Mesenchymal stem cell (in vitro differentiated cells and primary cell): ENCODE results near the gene ACAP3.

Source experiments
- DNase-seq: peaks from one replicate; pipeline ENCODE4 v3.0.0-alpha.2; 2013
- H2AFZ ChIP-seq: one replicate; pipeline ENCODE4 v1.6.1; 2013; ENCODE audit warnings: low read depth, mild to moderate bottlenecking, control low read depth, inconsistent platforms, low read length, moderate library complexity
- H2AK5ac ChIP-seq: 2 replicates; pipeline ENCODE4 v1.6.1; 2013; ENCODE audit warnings: low read length, moderate library complexity, mild to moderate bottlenecking, inconsistent platforms; ENCODE audit not compliant: severe bottlenecking
- H2BK120ac ChIP-seq: one replicate; pipeline ENCODE4 v1.6.1; 2013; ENCODE audit warnings: low read depth, mild to moderate bottlenecking, inconsistent platforms, low read length, moderate library complexity
- H2BK12ac ChIP-seq, 2 experiments: one replicate each; pipeline ENCODE4 v1.6.1; 2013; ENCODE audit warnings: inconsistent platforms in 2 of 2, low read length in 2 of 2, mild to moderate bottlenecking in 2 of 2, moderate library complexity in 2 of 2, control low read depth in 1 of 2
- H2BK15ac ChIP-seq: one replicate; pipeline ENCODE4 v1.6.1; 2013; ENCODE audit warnings: mild to moderate bottlenecking, low read depth, inconsistent platforms; ENCODE audit not compliant: poor library complexity, severe bottlenecking
- H2BK5ac ChIP-seq: 2 replicates; pipeline ENCODE4 v1.6.1; 2013; ENCODE audit warnings: low read depth, mild to moderate bottlenecking, low read length, control low read depth, inconsistent platforms; ENCODE audit not compliant: poor library complexity, severe bottlenecking
- H3K14ac ChIP-seq, 2 experiments: one replicate each; pipeline ENCODE4 v1.6.1; 2013; ENCODE audit warnings: inconsistent platforms in 2 of 2, low read length in 2 of 2, control low read depth in 1 of 2, mild to moderate bottlenecking in 1 of 2, moderate library complexity in 1 of 2
- H3K18ac ChIP-seq, 2 experiments: one replicate each; pipeline ENCODE4 v1.6.1; 2013; ENCODE audit warnings: inconsistent platforms in 2 of 2, low read length in 2 of 2, control low read depth in 1 of 2, low read depth in 1 of 2, mild to moderate bottlenecking in 1 of 2
- H3K23ac ChIP-seq, 2 experiments: one replicate each; pipeline ENCODE4 v1.6.1; 2013; ENCODE audit warnings: inconsistent platforms in 2 of 2, low read length in 2 of 2, mild to moderate bottlenecking in 2 of 2, moderate library complexity in 2 of 2, control low read depth in 1 of 2
- H3K27ac ChIP-seq: 2 replicates; pipeline ENCODE4 v1.5.1; 2013; ENCODE audit warnings: mild to moderate bottlenecking, moderate library complexity, low read length, control low read depth, inconsistent platforms; ENCODE audit not compliant: poor library complexity, severe bottlenecking
- H3K27me3 ChIP-seq, 2 experiments: 2 replicates each; pipeline versions ENCODE4 v1.6.1 to v1.7.0; 2013; ENCODE audit warnings: low read length in 2 of 2, mild to moderate bottlenecking in 2 of 2, moderate library complexity in 2 of 2, control low read depth in 1 of 2, inconsistent platforms in 1 of 2; ENCODE audit not compliant: control insufficient read depth in 1 of 2, insufficient read depth in 1 of 2
- H3K36me3 ChIP-seq, 2 experiments: 2 replicates each; pipeline versions ENCODE4 v1.6.1 to v1.7.0; 2013; ENCODE audit warnings: low read length in 2 of 2, control low read depth in 1 of 2, inconsistent platforms in 1 of 2, low read depth in 1 of 2, mild to moderate bottlenecking in 1 of 2; ENCODE audit not compliant: insufficient read depth in 2 of 2, control insufficient read depth in 1 of 2
- H3K4ac ChIP-seq, 2 experiments: one replicate each; pipeline ENCODE4 v1.6.1; 2013; ENCODE audit warnings: inconsistent platforms in 2 of 2, low read length in 2 of 2, mild to moderate bottlenecking in 2 of 2, moderate library complexity in 2 of 2, control low read depth in 1 of 2, low read depth in 1 of 2
- H3K4me1 ChIP-seq: 2 replicates; pipeline ENCODE4 v1.6.1; 2013; ENCODE audit warnings: low read depth, low read length, control low read depth; ENCODE audit not compliant: control insufficient read depth, insufficient read depth
- H3K4me2 ChIP-seq: 2 replicates; pipeline ENCODE4 v1.6.1; 2013; ENCODE audit warnings: low read length, mild to moderate bottlenecking, inconsistent platforms; ENCODE audit not compliant: poor library complexity, severe bottlenecking
- H3K4me3 ChIP-seq, 2 experiments: 2 replicates each; pipeline versions ENCODE4 v1.5.1 to v1.7.0; 2013; ENCODE audit warnings: low read length in 2 of 2, mild to moderate bottlenecking in 2 of 2, control low read depth in 1 of 2, low read depth in 1 of 2; ENCODE audit not compliant: insufficient read depth in 1 of 2
- H3K79me1 ChIP-seq: replicated peaks from 2 replicates; pipeline ENCODE4 v1.6.1; 2013; ENCODE audit warnings: mild to moderate bottlenecking, control low read depth, low read length, inconsistent platforms; ENCODE audit not compliant: poor library complexity, severe bottlenecking
- H3K9ac ChIP-seq: 2 replicates; pipeline ENCODE4 v1.7.0; 2013; ENCODE audit warnings: mild to moderate bottlenecking, low read length, moderate library complexity
- H3K9me3 ChIP-seq: 2 replicates; pipeline ENCODE4 v1.7.0; 2013; ENCODE audit warnings: mild to moderate bottlenecking, low read length; ENCODE audit not compliant: control insufficient read depth
- H4K8ac ChIP-seq: one replicate; pipeline ENCODE4 v1.6.1; 2013; ENCODE audit warnings: inconsistent platforms, mild to moderate bottlenecking, low read length, moderate library complexity
- H4K91ac ChIP-seq: one replicate; pipeline ENCODE4 v1.6.1; 2013; ENCODE audit warnings: mild to moderate bottlenecking, low read length, inconsistent platforms
- WGBS: methylation state at CpG from one replicate; pipeline ENCODE4 v1.1.7; 2013; ENCODE audit warnings: mixed read lengths; 5-methylcytosine and 5-hydroxymethylcytosine counted together

Gene ACAP3

GRCh38 chr1:1300352-1300739, 7.4 kb downstream of the ACAP3 start:
- H2BK120ac ChIP-seq: no peak overlapping the region
- H3K4me2 ChIP-seq: no peak overlapping the region
- peaks cover 1 to 72% of the 10 kb centered on the region in 2 experiments for H3K36me3 ChIP-seq
- no peak overlapping the region for H3K4me3 ChIP-seq
- H4K8ac ChIP-seq: no peak overlapping the region
- no peak overlapping the region for H3K4ac ChIP-seq
- no peak overlapping the region for H2BK12ac ChIP-seq
- WGBS: 94% methylated on average over 12 of the region's 12 CpGs
- H3K9ac ChIP-seq: no peak overlapping the region
- no peak for DNase-seq
- no peaks in the 10 kb centered on the region for H3K9me3 ChIP-seq
- no peak overlapping the region for H3K14ac ChIP-seq
- H3K27ac ChIP-seq: no peak overlapping the region
- no peak overlapping the region for H2BK5ac ChIP-seq
- peaks cover 21% of the 10 kb centered on the region for H3K79me1 ChIP-seq
- H2AK5ac ChIP-seq: no peak overlapping the region
- no peak overlapping the region for H3K18ac ChIP-seq
- no peak overlapping the region for H2AFZ ChIP-seq
- H3K23ac ChIP-seq: no peak overlapping the region
- no peaks in the 10 kb centered on the region for H3K27me3 ChIP-seq
- no peak overlapping the region for H4K91ac ChIP-seq
- no peak overlapping the region for H2BK15ac ChIP-seq
- peaks cover 34% of the 10 kb centered on the region for H3K4me1 ChIP-seq

- Histone ChIP-seq H3K4me1 (peaks cover 28% of the 10 kb centered on the region), H2AK5ac (no peak overlapping the region), H3K27ac (no peak overlapping the region), H3K4ac (no peak overlapping the region), H3K9ac (no peak overlapping the region), H2AFZ (no peak overlapping the region), H2BK12ac (no peak overlapping the region), H3K18ac (no peak overlapping the region), H3K23ac (no peak overlapping the region), H3K9me3 (no peaks in the 10 kb centered on the region), H2BK120ac (no peak overlapping the region), H3K79me1 (peaks cover 21% of the 10 kb centered on the region), H3K4me3 (peak overlapping the region in 1 of 2 experiments; percentile 7), H2BK15ac (no peak overlapping the region), H3K36me3 (peaks cover 5 to 77% of the 10 kb centered on the region in 2 experiments), H4K91ac (no peak overlapping the region), H4K8ac (no peak overlapping the region), H3K14ac (no peak overlapping the region), H3K4me2 (no peak overlapping the region), H3K27me3 (no peaks in the 10 kb centered on the region), H2BK5ac (no peak overlapping the region)
- 89% methylated on average over 15 of the region's 22 CpGs for WGBS
- DNase-seq: no peak
These were observed 7.9 kb downstream of the ACAP3 start for GRCh38 chr1:1299686-1300351.

GRCh38 chr1:1298861-1299685, 8.7 kb downstream of the ACAP3 start:
- H2BK12ac ChIP-seq: no peak overlapping the region
- H2BK15ac ChIP-seq: no peak overlapping the region
- no peak overlapping the region for H2BK120ac ChIP-seq
- no peak overlapping the region for H2AK5ac ChIP-seq
- H3K14ac ChIP-seq: no peak overlapping the region
- H3K79me1 ChIP-seq: peaks cover 18% of the 10 kb centered on the region
- H3K4me1 ChIP-seq: peaks cover 21% of the 10 kb centered on the region
- no peak overlapping the region for H4K91ac ChIP-seq
- DNase-seq: peak; percentile 29
- H3K4ac ChIP-seq: no peak overlapping the region
- H3K4me2 ChIP-seq: no peak overlapping the region
- no peak overlapping the region for H3K4me3 ChIP-seq
- H3K9me3 ChIP-seq: no peaks in the 10 kb centered on the region
- no peak overlapping the region for H2BK5ac ChIP-seq
- no peak overlapping the region for H3K18ac ChIP-seq
- no peak overlapping the region for H3K9ac ChIP-seq
- 77% methylated on average over 30 of the region's 30 CpGs for WGBS
- no peak overlapping the region for H2AFZ ChIP-seq
- H3K27me3 ChIP-seq: no peaks in the 10 kb centered on the region
- no peak overlapping the region for H4K8ac ChIP-seq
- peaks cover 5 to 84% of the 10 kb centered on the region in 2 experiments for H3K36me3 ChIP-seq
- H3K27ac ChIP-seq: no peak overlapping the region
- H3K23ac ChIP-seq: no peak overlapping the region

DNA sequence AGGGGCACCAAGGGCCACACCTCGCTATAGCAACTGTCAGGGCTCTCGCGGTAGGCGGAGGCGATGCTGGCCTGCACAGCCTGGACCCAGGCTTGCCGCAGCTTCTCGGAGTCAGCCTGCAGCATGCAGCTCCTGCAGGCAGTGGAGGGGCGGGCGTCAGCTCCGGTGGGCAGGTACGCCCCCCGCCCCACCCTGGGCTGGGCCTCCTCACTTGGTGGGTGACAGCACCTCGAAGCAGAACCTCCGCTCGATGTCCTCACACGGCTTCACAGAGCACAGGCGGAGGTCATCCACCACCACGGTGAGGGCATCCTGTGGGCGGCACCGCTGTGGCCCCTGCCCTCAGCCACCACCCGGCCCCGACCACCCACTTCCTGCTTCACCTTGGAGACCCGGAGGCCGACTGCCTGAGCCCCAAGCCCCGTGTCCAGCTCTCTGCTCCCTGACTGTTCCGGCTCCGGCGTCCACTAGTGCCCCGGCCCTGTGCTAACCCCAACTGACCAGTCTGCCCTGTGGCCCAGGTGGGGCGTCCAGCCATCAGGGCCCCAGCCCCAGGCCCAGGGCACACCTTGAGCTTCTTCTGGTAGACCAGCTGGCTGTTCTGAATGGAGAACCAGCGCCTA, 9.8 kb downstream of the ACAP3 start:
- 95% methylated on average over 31 of the region's 31 CpGs for WGBS
- Histone ChIP-seq H2AFZ (no peak overlapping the region), H3K4me3 (no peak overlapping the region)

More for the DNA sequence above, 9.8 kb downstream of the ACAP3 start:
- Histone ChIP-seq H3K23ac (no peak overlapping the region), H2BK5ac (no peak overlapping the region), H2BK12ac (no peak overlapping the region), H4K8ac (peak overlapping the region; percentile 7), H3K27me3 (no peaks in the 10 kb centered on the region), H3K36me3 (peaks cover 5 to 84% of the 10 kb centered on the region in 2 experiments), H2BK15ac (no peak overlapping the region), H3K4ac (no peak overlapping the region), H3K14ac (no peak overlapping the region), H3K9me3 (no peaks in the 10 kb centered on the region), H3K79me1 (peaks cover 13% of the 10 kb centered on the region), H3K27ac (no peak overlapping the region), H4K91ac (no peak overlapping the region), H3K9ac (no peak overlapping the region), H3K18ac (no peak overlapping the region), H3K4me2 (no peak overlapping the region), H2AK5ac (no peak overlapping the region), H3K4me1 (peaks cover 9% of the 10 kb centered on the region), H2BK120ac (no peak overlapping the region)
- no peak for DNase-seq
